Caco-2 (cell line): ENCODE measurements around the gene TARS1. TPM values are rescaled to one million over a fixed set of nuclear protein-coding genes. Genes with fewer than 3 reads are reported as not detected.
"Not testable (repeated sequence)": the region's sequence is repeated elsewhere in the genome, so short reads cannot be mapped to it uniquely, and the experiment has no call there.

Experiments
- BruUV-seq: library from RNA; stranded (reverse); fragments of 400-500 nt; replicated peaks from 2 replicates; lab custom pipeline; 2021; lab: Mats Ljungman, UMichigan
- CTCF ChIA-PET: fragments of 300-600 bp; sonication (Branson Sonifier 250); formaldehyde crosslinking; loops from one replicate; lab custom pipeline; 2022; ENCODE audit warnings: antibody characterized with exemption; lab: Charles Lee
- POLR2A ChIA-PET: fragments of 300-600 bp; sonication (Branson Sonifier 250); formaldehyde crosslinking; loops from one replicate; lab custom pipeline; 2022; ENCODE audit warnings: antibody characterized with exemption; lab: Charles Lee
- DNase-seq, 2 experiments: peaks; one replicate each; pipeline versions ENCODE4 v3.0.0 to v3.0.0-alpha.2; 2020 to 2022
- H3K27me3 ChIP-seq: replicated peaks from 2 replicates; pipeline ENCODE4 v1.6.0; 2011; ENCODE audit warnings: low read length; ENCODE audit not compliant: control insufficient read depth, insufficient read depth
- H3K36me3 ChIP-seq: 2 replicates; pipeline ENCODE4 v1.5.1; 2011; ENCODE audit warnings: low read length; ENCODE audit not compliant: control insufficient read depth, insufficient read depth
- H3K4me1 ChIP-seq: fragments of 250-450 bp; sonication (Bioruptor Pico); 2 replicates; pipeline ENCODE4 v1.5.1; 2020; ENCODE audit warnings: mild to moderate bottlenecking
- H3K4me3 ChIP-seq: 2 replicates; pipeline ENCODE4 v1.5.1; 2011; ENCODE audit warnings: low read depth, mild to moderate bottlenecking, control low read depth, low read length
- H3K9me3 ChIP-seq: fragments of 250-450 bp; sonication (Bioruptor Pico); 2 replicates; pipeline ENCODE4 v1.5.1; 2020; ENCODE audit warnings: mild to moderate bottlenecking, moderate library complexity
- H3K27ac Mint-ChIP-seq: one replicate; pipeline ENCODE4 v1.8.0; 2022; ENCODE audit warnings: mixed read lengths; ENCODE audit not compliant: unreplicated experiment
- H3K27me3 Mint-ChIP-seq: one replicate; pipeline ENCODE4 v1.8.0; 2022; ENCODE audit warnings: mixed read lengths; ENCODE audit not compliant: insufficient read depth, unreplicated experiment
- H3K36me3 Mint-ChIP-seq: one replicate; pipeline ENCODE4 v1.8.0; 2022; ENCODE audit warnings: mild to moderate bottlenecking, mixed read lengths; ENCODE audit not compliant: insufficient read depth, unreplicated experiment
- H3K4me1 Mint-ChIP-seq: one replicate; pipeline ENCODE4 v1.8.0; 2022; ENCODE audit warnings: low read depth, mixed read lengths; ENCODE audit not compliant: unreplicated experiment
- H3K4me3 Mint-ChIP-seq: one replicate; pipeline ENCODE4 v1.8.0; 2022; ENCODE audit warnings: mild to moderate bottlenecking, moderate library complexity, mixed read lengths; ENCODE audit not compliant: unreplicated experiment
- H3K9me3 Mint-ChIP-seq: one replicate; pipeline ENCODE4 v1.8.0; 2022; ENCODE audit warnings: mixed read lengths; ENCODE audit not compliant: unreplicated experiment
- intact Hi-C: fragments of 100-400 bp; cut with micrococcal nuclease; formaldehyde crosslinking; loops from one replicate; pipeline ENCODE4 v1.10.0; 2022; ENCODE audit not compliant: unreplicated experiment
- total RNA-seq: library from RNA; stranded (reverse); gene quantifications from 2 replicates; pipeline ENCODE4 v1.2.3, GENCODE V29; 2022
- TF ChIP-seq, protein P1 (sequence below), 2 experiments: fragments of 200-600 bp in 1 of 2; IDR thresholded peaks; 1 replicate in 1 of 2; 2 replicates in 1 of 2; pipeline versions ENCODE4 v1.5.1 to v1.8.0; 2011 to 2022; ENCODE audit warnings: antibody characterized with exemption in 1 of 2, control low read depth in 1 of 2, inconsistent platforms in 1 of 2, low read depth in 1 of 2, low read length in 1 of 2, mild to moderate bottlenecking in 1 of 2, moderate library complexity in 1 of 2; ENCODE audit not compliant: insufficient read depth in 1 of 2, severe bottlenecking in 1 of 2, unreplicated experiment in 1 of 2

The TARS1 gene
- total RNA-seq, 1 experiment from 2014 or later, result 288 TPM

DNA sequence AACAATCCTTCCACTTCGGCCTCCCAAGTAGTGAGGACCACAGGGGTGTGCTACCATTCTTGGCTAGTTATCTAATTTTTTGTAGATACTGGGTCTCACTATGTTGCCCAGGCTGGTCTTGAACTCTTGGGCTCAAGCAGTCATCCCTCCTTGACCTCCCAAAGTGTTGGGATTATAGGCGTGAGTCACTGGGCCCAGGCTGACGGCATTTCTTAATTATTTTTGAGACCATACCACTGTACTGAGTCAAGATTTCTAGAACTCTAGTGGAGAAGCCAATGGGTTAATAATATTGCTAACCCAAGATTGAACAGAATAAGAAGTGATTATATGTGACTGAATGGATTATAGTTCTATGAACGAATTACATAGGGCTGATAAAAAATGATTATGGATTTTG is 66.7 kb downstream of the TARS1 start:
- no peak overlapping the region for H3K4me3 ChIP-seq
- intact Hi-C loops, result no loop called here
- TF ChIP-seq, protein P1, sequence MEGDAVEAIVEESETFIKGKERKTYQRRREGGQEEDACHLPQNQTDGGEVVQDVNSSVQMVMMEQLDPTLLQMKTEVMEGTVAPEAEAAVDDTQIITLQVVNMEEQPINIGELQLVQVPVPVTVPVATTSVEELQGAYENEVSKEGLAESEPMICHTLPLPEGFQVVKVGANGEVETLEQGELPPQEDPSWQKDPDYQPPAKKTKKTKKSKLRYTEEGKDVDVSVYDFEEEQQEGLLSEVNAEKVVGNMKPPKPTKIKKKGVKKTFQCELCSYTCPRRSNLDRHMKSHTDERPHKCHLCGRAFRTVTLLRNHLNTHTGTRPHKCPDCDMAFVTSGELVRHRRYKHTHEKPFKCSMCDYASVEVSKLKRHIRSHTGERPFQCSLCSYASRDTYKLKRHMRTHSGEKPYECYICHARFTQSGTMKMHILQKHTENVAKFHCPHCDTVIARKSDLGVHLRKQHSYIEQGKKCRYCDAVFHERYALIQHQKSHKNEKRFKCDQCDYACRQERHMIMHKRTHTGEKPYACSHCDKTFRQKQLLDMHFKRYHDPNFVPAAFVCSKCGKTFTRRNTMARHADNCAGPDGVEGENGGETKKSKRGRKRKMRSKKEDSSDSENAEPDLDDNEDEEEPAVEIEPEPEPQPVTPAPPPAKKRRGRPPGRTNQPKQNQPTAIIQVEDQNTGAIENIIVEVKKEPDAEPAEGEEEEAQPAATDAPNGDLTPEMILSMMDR (IDR thresholded peaks at IDR 0.05; ENCODE audit: insufficient read depth in 1 of 2, low read depth in 1 of 2, low read length in 1 of 2, severe bottlenecking in 1 of 2, unreplicated experiment in 1 of 2), result no peak
- no peaks in the 10 kb centered on the region; the same call in 1 of the 2 replicates for H3K9me3 ChIP-seq
- Mint-ChIP-seq H3K4me1 (no peaks in the 10 kb centered on the region), H3K36me3 (no peaks in the 10 kb centered on the region), H3K4me3 (no peak overlapping the region), H3K9me3 (no peaks in the 10 kb centered on the region), H3K27me3 (no peaks in the 10 kb centered on the region), H3K27ac (no peak overlapping the region)
- ChIA-PET POLR2A (no interaction called here), CTCF (no interaction called here)
- BruUV-seq, result no TSS peak
- no peaks in the 10 kb centered on the region for H3K4me1 ChIP-seq
- H3K27me3 ChIP-seq, result no peaks in the 10 kb centered on the region
- no peak for DNase-seq
- no peaks in the 10 kb centered on the region for H3K36me3 ChIP-seq

DNA sequence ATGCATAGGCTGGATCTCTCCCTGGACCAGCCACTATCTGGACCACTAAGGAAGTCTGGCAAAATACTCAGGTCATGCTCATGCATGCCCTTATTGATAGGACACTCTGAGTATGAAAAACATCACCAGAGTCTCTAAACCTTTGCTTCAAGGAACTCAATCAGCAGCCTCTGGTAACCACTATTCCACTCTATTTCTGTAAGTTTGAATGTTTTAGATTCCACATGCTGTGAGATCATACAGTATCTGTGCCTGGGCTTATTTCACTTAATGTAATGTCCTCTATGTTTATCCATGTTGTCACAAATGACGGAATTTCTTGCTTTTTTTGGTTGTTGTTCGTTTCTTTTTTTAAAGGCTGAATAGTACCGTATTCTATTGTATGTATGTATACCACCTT is 68.3 kb downstream of the TARS1 start:
- Histone ChIP-seq H3K4me3 (no peak overlapping the region), H3K27me3 (no peaks in the 10 kb centered on the region), H3K36me3 (no peaks in the 10 kb centered on the region), H3K4me1 (no peaks in the 10 kb centered on the region), H3K9me3 (no peaks in the 10 kb centered on the region; the same call in 1 of the 2 replicates)
- ChIA-PET POLR2A (no interaction called here), CTCF (no interaction called here)
- no peaks in the 10 kb centered on the region for H3K36me3 Mint-ChIP-seq
- DNase-seq, result no peak
- no peaks in the 10 kb centered on the region for H3K27me3 Mint-ChIP-seq
- TF ChIP-seq, protein P1 (IDR thresholded peaks at IDR 0.05; ENCODE audit: insufficient read depth in 1 of 2, low read depth in 1 of 2, low read length in 1 of 2, severe bottlenecking in 1 of 2, unreplicated experiment in 1 of 2), result no peak
- H3K27ac Mint-ChIP-seq, result no peak overlapping the region
- no peak overlapping the region for H3K4me3 Mint-ChIP-seq
- H3K9me3 Mint-ChIP-seq, result no peaks in the 10 kb centered on the region
- no peaks in the 10 kb centered on the region for H3K4me1 Mint-ChIP-seq
- intact Hi-C loops, result no loop called here
- BruUV-seq, result no TSS peak

DNA sequence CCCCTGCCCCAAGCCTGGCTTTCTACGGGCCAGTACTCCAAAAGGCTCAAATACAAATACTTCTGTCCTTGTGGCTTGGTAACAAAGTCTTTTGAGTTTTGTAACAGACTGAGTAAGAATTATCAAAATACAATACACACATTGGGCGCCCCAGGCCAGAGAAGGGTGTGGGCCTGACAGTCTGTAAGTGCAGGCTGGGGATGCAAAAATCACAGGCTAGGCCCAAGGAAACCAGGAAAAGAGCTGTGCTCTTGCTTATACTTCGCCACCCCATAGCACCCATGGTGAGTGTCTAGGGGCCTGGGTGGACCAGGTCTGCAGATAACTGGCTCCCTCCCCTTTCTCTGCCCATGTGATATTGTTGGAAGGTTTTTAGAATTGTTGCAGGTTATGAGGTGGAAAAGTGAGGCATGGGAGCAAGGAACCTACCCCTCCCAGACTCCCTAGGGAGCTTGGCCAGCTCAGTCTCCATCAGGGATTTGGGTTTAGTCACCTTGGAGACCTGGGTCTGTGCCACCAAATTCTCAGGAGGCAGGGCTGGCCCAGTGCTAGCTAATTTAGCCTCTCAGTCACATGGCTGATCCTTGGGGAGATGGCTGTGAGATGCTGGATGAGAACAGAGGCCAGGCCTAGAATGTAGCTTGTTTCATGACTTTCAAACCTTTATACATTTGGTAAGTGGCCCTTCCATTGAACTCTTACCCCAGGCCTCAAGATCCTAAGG is 72.9 kb downstream of the TARS1 start:
- no peaks in the 10 kb centered on the region; the same call in 1 of the 2 replicates for H3K9me3 ChIP-seq
- H3K4me3 ChIP-seq, result no peak overlapping the region
- no peak for DNase-seq
- H3K36me3 Mint-ChIP-seq, result no peaks in the 10 kb centered on the region
- intact Hi-C loops, result no loop called here
- CTCF ChIA-PET, result no interaction called here
- POLR2A ChIA-PET, result no interaction called here
- no peaks in the 10 kb centered on the region for H3K4me1 Mint-ChIP-seq
- no peaks in the 10 kb centered on the region for H3K36me3 ChIP-seq
- BruUV-seq, result no TSS peak
- no peaks in the 10 kb centered on the region for H3K4me1 ChIP-seq
- no peaks in the 10 kb centered on the region for H3K27me3 Mint-ChIP-seq
- no peaks in the 10 kb centered on the region for H3K27me3 ChIP-seq
- peaks cover 10% of the 10 kb centered on the region for H3K9me3 Mint-ChIP-seq
- TF ChIP-seq, protein P1 (IDR thresholded peaks at IDR 0.05; ENCODE audit: insufficient read depth in 1 of 2, low read depth in 1 of 2, low read length in 1 of 2, severe bottlenecking in 1 of 2, unreplicated experiment in 1 of 2), result no peak
- H3K27ac Mint-ChIP-seq, result no peak overlapping the region
- H3K4me3 Mint-ChIP-seq, result no peak overlapping the region

DNA sequence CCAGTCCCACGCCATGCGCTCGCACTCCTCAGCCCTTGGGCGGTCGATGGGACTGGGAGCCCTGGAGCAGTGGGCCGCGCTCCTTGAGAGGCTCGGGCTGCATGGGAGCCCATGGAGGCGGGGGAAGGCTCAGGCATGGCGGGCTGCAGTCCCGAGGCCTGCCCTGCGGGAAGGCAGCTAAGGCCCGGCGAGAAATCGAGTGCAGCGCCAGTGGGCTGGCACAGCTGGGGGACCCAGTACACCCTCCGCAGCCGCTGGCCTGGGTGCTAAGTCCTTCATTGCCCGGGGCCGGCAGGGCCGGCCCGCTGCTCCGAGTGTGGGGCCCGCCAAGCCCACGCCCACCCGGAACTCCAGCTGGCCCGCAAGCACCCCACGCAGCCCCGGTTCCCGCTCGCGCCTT is 74.6 kb downstream of the TARS1 start:
- intact Hi-C loops, result not testable (repeated sequence)

More for the DNA sequence above, 74.6 kb downstream of the TARS1 start:
- H3K27ac Mint-ChIP-seq, H3K9me3 ChIP-seq, POLR2A ChIA-PET, H3K36me3 ChIP-seq, DNase-seq, H3K4me3 ChIP-seq, H3K36me3 Mint-ChIP-seq, H3K27me3 Mint-ChIP-seq, H3K4me1 Mint-ChIP-seq, BruUV-seq, H3K4me1 ChIP-seq, H3K27me3 ChIP-seq, H3K4me3 Mint-ChIP-seq, CTCF ChIA-PET: not testable (repeated sequence)
- peaks cover 19% of the 10 kb centered on the region for H3K9me3 Mint-ChIP-seq
